GM21528 (cell line): ENCODE results near the gene PPP2R2B.
"Not testable (repeated sequence)": the region's sequence is repeated elsewhere in the genome, so short reads cannot be mapped to it uniquely, and the experiment has no call there.

Source experiments
- ATAC-seq: cut with Tn5 transposase; IDR thresholded peaks from one replicate; pipeline ENCODE4 v1.9.1; 2021; ENCODE audit warnings: mild to moderate bottlenecking, moderate library complexity; ENCODE audit not compliant: unreplicated experiment, low FRiP score

The PPP2R2B gene

DNA sequence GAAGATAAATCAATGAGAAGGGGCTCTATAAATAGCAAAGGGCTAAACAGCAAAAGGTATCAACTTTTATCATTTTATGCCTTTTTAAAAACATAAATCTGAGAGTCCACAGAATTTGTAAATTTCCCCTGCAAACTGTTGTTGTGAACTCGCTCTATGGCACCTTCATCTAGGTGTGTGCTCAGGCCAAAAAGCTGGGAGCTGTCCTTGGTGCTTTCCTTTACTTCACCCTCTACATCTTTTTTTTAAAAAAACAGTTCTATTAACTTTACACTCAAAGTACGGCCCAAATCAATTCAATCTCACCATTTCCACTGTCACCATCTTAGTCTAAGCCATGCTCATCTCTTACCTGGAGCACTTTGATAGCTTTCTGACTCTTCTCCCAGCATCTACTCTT lies 254.4 kb downstream of the PPP2R2B start:
- ATAC-seq: no peak

- no peak for ATAC-seq
Measured at GRCh38 chr5:146623666-146624065, 254.9 kb downstream of the PPP2R2B start.

DNA sequence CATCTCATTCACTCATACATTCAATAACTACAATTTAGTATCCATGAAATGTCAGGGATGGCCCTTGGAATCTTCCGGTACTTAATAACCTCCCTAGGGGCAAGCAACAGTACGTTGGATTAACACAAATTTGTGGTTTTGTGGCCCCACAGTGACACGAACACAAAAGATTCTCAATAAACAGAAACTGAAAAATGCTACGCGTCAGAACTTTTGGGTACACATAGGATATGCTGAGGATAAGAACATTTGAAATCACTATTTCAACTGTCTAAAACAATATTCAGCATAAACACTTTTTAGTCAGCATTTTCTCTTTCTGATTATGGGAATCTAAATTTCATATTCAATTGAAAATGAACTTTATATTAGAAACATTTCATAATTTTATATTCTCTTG lies 255.5 kb downstream of the PPP2R2B start:
- ATAC-seq: no peak

DNA sequence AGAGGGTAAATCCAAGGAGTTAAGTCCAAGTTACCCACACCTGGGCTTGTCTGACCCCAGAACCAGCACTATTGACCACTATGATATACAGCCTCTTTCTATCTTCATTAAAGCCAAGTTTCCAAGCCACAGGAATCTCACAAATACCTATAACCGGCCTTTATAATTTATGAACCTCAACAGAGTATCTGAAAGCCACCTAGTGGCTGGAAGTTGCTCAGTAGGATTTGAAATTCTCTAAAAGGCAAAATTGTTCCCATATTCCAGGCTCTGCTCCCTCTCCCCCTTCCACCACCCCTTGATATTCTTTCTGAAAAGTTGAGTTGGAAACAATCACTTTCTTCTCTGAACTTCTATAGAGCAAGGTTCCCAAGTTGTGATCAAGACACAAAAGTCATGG lies 256.2 kb downstream of the PPP2R2B start:
- no peak for ATAC-seq

DNA sequence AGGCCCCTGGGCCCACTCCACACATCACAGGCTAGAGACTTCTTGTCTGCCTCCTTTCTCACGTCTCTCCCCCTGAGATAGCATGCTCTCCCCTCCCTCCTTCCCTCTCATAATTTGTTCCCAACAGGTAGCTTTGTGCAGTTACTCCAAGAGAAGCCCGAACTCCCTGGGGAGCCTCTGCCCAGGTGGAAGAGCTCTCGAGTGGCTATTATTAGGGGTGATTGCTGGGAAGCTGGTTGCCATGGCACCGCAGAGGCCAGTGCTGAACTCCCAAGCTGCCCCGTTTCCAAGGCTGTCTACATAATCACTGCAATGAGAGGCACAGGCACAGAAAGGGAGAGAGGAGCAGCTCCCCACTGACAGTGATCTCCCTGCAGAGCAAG lies 257.9 kb downstream of the PPP2R2B start:
- ATAC-seq: no peak

DNA sequence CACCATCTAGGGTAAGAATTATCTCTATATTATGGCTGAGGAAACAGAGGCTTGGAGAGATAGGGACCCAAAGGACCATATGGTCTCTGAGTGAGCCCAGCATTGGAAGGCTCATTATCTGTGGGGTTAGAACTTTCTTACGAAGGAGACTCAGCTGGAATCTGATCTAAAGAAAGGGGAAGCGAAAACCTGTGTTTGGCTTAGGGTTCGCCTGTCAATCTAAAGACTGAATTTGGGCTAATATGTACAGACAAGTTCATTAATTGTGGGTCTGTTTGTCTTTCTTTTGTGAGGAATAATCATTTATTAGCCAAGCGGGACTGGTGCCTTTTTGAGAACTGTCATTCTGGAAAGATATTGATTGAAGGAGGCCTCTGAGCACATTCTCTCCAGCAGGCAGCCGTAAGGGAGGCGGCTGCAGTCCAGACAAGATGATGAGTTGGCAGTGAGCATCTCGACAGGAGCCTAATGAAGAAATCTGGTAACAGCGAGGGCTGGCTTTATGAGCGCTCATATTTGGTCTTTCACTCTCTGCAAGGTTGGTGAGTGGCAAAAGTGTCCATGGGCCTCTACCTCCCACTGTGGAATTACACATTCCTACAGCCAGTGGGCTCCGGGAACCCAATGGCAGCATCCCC lies 258.4 kb downstream of the PPP2R2B start:
- ATAC-seq: no peak

DNA sequence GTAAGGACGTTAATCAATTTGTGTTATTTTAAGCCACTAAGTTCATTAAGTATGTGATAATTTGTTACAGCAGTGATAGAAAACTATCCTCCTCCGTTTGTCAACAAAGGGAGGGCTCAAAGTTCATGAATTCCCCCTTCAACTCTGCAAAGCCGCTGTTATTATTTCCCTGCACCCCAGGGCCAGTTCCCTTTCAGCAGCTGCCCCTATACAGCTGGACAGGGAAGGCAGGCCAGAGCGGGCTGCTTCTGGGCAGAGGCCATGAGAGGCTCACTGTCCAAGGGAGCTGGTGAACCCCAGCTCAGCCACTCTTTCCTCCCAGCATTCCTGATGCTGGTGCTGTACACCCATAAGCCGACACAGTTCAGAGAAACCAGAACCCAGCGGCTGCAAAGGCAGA lies 260.1 kb downstream of the PPP2R2B start:
- ATAC-seq: no peak

- ATAC-seq: not testable (repeated sequence)
Measured at GRCh38 chr5:146609731-146610130, 268.8 kb downstream of the PPP2R2B start.

- ATAC-seq: no peak
Measured at GRCh38 chr5:146607659-146608332, 270.8 kb downstream of the PPP2R2B start.

DNA sequence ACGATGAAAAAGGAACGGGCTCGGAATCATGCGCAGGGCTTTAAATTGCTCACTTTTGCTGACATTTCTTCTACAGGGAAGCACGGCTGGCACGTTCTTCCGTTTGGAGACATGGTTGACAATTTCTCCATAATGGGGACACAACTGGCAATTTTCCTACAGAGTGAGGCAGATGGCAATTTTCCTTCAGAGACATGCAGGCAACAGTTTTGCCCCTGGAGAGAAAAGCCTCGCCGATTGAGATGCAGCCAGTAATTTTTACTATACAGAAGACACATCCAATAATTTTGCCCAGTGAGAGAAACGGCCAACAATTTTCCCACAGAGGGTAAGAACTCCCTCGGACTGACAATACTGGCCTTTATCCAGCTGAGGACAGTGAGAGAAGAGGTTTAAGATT lies 271.7 kb downstream of the PPP2R2B start:
- ATAC-seq: no peak

- ATAC-seq: no peak
Measured at GRCh38 chr5:146600376-146600775, 278.2 kb downstream of the PPP2R2B start.

DNA sequence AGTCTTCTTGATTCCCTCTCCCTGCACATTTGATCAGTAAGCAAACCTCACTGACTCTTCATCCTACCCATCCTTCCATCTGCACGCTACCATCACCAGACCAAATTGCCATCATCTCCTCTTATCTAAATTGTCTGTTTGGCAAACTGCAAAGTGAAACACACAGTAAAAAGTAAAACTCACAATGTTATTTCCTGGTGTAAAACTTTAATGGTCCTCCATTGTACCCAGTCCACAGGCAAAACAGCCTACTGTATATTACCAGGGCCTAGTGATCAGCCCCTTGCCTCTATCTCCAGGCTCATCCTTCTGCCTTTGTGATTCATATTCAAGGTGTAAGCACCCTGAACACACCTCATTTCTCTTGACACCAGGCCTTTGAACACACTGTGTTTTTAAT lies 279.3 kb downstream of the PPP2R2B start:
- ATAC-seq: no peak

- ATAC-seq: no peak
Measured at GRCh38 chr5:146595088-146595487, 283.5 kb downstream of the PPP2R2B start.

- no peak for ATAC-seq
Measured at GRCh38 chr5:146592352-146592751, 286.2 kb downstream of the PPP2R2B start.

DNA sequence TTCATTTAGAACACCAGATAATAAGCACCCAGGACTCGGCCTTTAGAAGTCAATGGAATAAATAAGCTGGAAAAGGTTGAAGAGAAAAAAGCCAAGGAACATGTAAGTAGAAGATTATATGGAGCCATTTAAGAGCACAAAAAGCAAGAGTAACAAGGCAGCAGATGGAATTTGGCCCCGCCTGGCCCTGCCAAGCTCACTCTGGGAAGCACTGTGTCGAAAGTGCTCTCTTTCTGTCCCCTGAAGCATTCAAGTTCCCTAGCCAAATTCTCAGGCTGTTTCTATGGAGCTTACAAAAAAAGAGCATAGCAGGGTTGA lies 289.6 kb downstream of the PPP2R2B start:
- no peak for ATAC-seq

DNA sequence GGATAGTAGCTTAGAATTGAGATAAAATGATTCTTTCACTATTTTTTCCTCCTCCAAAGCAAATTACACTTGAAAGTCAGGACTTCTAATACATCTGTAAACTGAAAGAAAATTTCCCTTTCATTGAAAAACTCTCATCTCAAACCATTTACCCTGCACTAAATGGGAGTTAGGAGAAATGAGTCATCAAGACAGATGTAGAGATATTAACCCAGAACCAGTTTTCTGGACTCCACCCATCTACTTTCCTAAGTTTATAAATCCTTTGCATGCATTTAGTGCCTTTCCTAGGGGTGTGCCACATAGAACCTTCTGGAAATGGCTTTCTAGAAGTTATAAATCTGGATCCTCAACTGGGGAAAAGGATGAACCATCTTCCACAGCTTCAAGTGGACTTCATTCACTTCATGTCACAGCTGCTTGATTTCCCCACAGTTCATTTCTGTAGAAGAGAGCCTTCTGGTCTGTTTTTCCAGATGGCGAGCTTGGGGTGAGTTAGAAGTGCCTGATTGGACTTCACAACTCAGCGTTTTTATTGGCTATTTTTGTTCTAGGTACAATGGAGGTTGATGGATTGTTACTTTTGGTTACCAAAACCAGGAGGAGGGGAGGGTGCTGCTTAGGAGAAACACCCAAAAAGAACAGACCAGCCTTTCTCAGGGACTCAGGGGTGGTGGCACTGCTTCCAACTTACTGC lies 290.1 kb downstream of the PPP2R2B start:
- ATAC-seq: no peak

DNA sequence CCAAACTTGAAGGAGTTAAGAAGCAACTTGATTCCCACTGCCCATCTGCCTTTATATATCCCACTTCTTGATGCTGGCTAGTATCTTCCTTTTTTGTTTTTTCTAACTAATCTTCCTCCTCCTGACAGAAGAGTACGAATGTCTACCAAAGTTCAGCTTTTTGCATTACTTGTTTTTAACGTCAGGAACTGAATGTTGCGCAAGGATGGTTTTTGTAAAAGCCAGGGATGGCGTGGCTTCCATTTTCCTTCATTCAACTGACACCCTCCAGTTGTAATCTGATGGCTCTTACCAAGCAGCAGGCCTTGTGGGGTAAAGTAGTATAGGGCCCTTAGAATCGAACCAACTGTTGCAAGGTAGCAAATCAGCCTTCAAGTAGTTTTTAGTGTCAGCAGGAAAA lies 291.8 kb downstream of the PPP2R2B start:
- ATAC-seq: no peak

GRCh38 chr5:146584750-146585149 lies 293.8 kb downstream of the PPP2R2B start:
- ATAC-seq: no peak

- no peak for ATAC-seq
Measured at GRCh38 chr5:146582051-146582596, 296.4 kb downstream of the PPP2R2B start.

DNA sequence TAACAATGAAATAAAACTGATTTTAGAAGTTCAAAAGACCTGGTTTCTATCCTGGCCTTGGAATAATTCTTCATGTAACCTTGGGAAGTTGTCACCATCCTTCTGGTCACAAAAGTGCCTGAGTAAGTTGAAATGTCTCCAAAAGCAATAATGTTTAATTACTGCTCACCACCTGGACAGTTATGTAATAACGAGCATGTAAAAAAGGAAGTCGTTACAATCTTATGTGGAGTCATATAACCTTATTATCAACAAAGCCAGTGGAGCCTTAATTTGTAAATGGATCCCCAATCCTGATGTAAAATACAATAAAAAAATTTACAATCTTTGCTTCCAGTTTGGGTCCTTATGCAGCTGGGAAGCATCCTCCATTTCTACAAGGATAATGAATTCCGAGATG lies 298.3 kb downstream of the PPP2R2B start:
- no peak for ATAC-seq

- no peak for ATAC-seq
Measured at GRCh38 chr5:146574713-146575112, 303.8 kb downstream of the PPP2R2B start.

DNA sequence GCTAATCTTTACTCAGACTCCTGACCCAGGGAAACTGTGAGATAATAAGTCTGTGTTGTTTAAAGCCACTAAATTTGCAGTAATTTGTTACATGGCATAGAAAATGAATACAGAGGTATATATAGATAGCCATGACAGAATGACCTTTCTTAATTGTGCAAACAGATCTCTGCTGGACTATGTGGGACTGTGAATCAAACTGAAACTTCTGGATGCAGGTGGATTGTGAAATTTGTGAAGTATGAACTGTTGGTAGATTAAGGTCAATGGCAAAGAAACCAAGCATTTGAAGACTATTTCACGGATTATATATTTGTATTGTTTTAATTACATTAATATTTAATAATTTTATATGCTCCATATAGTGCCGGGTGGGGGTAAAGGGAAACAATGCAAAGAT lies 310.4 kb downstream of the PPP2R2B start:
- ATAC-seq: no peak
